GM19023 (cell line): Measurements from ENCODE around the gene E2F7.
"Not testable (repeated sequence)": the region's sequence is repeated elsewhere in the genome, so short reads cannot be mapped to it uniquely, and the experiment has no call there.

Source experiments
- ATAC-seq: cut with Tn5 transposase; IDR thresholded peaks from one replicate; pipeline ENCODE4 v1.9.1; 2021; ENCODE audit warnings: mild to moderate bottlenecking, moderate library complexity; ENCODE audit not compliant: unreplicated experiment

The E2F7 gene, protein sequence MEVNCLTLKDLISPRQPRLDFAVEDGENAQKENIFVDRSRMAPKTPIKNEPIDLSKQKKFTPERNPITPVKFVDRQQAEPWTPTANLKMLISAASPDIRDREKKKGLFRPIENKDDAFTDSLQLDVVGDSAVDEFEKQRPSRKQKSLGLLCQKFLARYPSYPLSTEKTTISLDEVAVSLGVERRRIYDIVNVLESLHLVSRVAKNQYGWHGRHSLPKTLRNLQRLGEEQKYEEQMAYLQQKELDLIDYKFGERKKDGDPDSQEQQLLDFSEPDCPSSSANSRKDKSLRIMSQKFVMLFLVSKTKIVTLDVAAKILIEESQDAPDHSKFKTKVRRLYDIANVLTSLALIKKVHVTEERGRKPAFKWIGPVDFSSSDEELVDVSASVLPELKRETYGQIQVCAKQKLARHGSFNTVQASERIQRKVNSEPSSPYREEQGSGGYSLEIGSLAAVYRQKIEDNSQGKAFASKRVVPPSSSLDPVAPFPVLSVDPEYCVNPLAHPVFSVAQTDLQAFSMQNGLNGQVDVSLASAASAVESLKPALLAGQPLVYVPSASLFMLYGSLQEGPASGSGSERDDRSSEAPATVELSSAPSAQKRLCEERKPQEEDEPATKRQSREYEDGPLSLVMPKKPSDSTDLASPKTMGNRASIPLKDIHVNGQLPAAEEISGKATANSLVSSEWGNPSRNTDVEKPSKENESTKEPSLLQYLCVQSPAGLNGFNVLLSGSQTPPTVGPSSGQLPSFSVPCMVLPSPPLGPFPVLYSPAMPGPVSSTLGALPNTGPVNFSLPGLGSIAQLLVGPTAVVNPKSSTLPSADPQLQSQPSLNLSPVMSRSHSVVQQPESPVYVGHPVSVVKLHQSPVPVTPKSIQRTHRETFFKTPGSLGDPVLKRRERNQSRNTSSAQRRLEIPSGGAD

DNA sequence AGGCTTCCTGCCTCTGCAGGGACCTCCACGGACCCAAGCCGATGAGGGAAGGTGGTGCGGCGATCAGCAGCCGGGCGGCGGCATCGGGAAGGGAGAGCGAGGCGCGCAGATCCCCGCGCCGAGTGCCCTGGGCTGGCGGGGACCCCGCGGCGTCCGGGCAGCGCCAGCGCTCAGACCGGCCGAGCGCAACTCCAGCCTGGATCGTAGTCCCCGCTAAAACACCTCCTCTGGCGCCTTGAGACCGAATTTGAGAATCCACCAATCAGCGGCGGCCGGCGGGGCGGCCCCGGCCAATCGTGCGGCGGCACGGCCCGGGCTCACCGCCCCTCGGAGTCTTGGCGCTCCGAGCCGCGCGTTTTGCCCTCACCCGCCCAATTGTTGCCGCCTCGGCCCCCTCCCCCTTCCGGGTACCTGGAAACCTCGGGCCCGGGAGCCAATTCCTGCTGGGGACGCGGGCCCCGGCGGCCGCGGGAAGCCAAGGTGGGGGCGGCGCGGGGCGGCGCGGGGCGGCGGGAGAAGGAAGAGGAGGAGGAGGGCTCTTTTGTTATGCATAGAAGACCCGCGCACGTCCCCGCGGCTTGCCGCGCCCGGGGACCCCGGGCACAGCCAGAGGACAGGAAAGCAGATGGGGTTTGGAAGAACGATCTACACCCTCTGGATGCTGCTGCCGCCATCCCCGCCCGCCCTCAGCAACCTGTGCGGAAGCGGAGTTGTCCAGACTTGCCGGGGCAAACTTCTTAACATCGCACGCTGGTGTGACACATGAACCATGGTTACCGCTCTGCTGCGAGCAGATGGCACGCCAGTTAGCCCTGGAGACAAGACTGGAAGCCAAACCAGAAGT lies at the start of gene E2F7:
Gene E2F7 (minus strand): TSS at position 209 of the 844 bp plus-strand sequence. CDS start 934 bp downstream, outside the sequence.
- peak; percentile 74 for ATAC-seq

DNA sequence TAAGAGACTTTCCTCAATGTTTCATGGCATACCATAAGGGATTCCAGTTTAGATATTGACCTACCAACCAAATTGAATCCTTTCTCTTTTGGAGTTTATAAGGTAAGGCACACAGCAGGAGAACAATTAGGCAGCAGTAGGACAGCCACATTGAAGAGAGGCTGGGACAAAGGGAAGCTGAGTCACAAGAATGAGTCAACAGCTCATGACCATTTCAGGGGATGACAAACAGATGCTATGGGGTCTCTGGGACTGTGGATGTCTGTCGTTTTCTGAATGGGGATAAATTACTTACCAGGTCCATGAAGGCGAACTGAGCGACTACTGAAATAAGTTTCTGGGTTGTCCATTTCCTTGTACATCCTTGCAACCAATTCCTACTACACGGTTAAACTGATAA lies 48.6 kb upstream of the E2F7 start:
- ATAC-seq = no peak

DNA sequence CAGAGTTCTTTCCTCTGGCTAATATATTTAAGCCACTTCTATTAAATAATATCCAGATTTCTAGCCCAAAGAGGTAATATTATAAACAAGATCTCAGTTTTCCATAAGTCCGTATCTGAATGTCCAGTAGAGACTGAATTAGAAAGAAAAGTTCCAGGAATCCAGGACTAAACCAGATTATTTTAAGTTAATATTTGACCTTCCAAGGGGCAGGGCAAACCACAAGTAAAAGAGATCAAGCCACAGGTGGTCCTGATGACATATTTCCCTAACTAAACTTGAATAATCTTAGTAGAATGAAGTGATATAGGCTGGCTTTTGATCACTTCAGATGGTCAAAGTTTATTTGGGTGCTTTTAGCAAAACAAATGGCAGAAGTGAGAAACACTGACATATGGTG lies 43.3 kb upstream of the E2F7 start:
- no peak for ATAC-seq

DNA sequence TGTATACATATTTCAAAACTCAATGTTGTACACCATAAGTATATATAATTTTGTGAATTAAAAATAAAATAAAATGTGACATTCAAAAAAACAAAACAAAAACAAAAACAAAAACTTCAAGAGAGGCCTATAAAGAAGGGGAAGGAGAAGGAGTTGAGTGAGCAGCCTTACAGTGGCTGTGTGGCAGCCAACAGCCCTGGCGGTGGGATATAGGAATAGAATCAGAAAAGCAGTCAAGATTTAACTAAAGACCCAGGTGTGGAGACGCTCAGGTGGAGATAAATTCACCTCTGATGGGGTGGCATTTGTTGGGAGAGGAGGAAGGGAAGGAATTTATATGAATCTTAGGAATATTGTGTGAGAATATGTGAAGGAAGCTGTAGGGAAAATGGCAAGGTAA lies 41.8 kb upstream of the E2F7 start:
- ATAC-seq = no peak

DNA sequence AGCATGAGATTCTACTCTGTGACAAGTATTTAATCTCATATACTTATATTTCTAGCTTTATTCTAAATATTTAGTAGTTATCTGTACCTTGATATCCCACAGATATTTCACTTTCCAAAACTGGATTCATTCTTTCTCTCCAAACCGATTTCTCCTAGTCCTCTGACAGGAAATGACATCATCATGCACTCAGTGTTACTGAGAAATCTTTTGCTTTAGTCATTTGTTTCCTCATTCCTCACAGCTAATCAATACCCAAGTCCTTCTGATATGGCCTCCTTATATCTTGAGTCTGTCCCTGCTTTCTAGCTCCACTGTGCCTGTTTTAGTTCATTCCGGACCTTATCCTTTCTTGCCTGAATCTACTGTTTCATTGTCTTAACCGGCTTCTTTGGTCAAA lies 39.4 kb upstream of the E2F7 start:
- ATAC-seq = no peak

DNA sequence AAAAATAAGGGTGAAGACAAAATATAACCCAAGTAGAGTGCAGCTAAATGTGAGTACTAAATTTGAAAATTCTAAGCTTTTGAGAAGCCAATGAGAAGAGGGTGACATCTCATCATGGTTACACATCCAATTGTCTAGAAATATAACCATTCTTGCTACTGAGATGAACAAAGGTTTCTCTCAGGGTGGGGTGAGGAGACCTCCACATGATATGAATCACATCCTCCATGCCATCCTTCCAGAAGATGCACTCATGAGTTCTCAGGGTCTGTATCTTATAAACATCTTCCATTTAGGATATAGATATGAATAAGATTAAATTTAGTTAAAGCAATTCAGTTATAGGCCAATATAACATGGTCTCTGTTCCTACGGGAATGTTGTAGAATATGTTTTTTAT lies 38.9 kb upstream of the E2F7 start:
- no peak for ATAC-seq

DNA sequence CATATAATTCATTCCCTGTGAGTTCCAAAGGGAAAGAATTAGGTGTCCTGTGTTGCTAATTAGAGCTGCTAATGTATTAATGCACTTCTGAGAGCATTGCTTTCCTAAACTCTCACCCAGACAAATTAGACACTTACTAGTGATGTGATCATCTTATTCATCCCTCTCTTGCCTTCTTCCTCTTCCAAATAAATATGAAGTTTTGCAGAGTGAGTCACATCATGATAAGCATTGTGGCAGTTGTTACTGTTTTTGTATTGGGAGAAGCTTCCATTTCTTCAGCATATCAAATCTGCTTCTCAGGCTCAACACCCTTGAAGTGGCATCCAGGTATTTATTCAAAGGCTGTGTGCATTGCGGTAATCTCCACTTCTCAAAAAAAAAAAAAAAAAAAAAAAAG lies 37.3 kb upstream of the E2F7 start:
- no peak for ATAC-seq

DNA sequence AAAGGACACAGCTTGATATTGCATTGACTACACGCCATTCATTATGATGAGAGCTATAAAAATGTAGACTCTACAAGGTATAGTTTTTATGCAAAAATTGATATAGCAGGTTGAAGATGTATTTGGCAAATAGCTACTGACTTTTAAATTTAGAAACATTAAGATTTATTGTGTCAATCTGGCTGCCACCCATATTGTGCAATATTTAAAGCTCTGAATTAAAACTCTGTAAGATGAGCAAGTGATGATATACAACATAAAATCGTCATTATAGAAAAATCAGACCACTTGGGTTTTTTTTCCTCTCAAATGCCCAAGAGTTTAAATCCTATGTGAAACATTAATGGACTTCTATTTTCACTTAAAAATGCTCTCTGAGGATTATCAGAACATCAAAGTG lies 36.8 kb upstream of the E2F7 start:
- no peak for ATAC-seq

DNA sequence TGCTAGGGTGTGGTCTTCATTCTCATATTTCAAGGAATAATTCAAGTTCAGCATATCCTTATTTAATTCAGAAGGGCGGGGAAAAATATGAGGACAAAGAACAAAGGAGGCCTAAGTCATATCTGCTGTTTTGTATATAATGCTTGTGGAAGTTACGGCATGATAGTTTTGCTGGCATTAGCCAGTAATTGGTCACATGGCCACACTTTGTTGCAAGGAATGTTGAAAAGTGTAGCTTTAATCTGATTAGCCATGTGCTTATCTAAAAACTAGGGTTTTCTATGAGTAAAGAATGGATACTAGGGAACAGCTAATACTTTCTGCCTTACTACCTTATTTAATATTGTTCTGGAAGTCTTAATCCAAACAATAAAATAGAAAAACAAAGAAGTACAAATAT lies 34.4 kb upstream of the E2F7 start:
- no peak for ATAC-seq

DNA sequence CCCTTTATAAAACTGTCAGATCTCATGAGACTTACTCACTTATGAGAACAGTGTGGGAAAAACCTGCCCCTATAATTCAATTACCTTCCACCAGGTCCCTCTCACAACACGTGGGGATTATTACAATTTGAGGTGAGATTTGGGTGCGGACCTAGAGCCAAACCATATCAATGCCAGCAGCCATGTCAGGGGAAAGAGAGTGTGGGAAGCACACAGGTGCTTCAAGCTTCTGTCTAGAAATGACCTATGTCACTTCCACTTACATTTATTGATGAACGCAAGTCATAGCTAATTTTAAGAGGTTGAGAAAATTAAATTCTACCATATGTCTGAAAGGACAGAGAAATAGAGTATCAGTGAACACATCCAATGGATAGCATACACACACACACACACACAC lies 32.5 kb upstream of the E2F7 start:
- ATAC-seq = no peak

DNA sequence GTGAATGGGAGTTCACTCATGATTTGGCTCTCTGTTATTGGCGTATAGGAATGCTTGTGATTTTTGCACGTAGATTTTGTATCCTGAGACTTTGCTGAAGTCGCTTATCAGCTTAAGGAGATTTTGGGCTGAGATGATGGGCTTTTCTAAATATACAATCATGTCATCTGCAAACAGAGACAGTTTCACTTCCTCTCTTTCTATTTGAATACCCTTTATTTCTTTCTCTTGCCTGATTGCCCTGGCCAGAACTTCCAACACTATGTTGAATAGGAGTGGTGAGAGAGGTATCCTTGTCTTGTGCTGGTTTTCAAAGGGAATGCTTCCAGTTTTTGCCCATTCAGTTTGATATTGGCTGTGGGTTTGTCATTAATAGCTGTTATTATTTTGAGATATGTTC lies 26.9 kb upstream of the E2F7 start:
- ATAC-seq = not testable (repeated sequence)

DNA sequence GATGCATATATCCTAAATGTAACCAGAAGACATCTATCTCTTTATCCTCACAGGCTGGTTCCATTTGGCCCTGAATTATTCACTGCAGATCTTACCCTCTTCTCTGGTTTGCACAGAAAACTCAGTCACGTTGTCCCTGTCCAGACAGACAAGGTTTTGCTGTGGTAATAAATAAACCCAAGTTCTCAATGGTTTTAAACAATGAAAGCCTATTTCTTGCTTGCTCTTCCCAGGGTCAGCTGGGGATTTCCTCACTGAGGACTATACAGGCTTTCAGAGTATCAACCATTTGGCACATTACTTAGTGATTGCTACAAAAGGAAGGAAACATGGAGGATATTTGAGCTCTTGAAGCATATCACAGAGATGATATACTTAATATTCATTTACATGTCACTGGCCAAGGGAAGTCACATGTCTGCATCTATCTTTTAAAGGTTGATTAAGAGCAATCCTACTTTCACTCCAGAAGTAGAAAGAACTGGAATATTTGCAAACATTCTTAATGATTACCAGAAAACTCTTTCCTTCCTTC lies 24.4 kb upstream of the E2F7 start:
- no peak for ATAC-seq

DNA sequence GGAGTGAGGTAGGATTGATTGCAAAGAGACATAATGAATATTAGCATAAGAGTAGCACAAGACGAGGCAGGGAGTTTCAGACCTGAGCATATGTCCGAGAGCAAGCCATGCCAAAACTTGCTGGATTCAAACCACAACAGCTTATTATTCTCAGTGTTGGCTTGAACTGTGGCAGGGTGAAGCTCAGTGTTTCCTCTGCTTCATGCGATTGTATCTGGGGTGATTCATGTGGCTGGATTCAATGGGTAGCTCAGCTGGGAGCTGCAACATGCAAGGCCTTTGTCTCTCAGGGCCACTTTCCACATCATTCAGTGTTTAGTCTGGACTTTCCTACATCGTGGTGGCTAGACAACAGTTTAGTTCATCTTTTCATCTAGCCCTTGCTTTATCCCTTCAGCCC lies 22.1 kb upstream of the E2F7 start:
- ATAC-seq = no peak

DNA sequence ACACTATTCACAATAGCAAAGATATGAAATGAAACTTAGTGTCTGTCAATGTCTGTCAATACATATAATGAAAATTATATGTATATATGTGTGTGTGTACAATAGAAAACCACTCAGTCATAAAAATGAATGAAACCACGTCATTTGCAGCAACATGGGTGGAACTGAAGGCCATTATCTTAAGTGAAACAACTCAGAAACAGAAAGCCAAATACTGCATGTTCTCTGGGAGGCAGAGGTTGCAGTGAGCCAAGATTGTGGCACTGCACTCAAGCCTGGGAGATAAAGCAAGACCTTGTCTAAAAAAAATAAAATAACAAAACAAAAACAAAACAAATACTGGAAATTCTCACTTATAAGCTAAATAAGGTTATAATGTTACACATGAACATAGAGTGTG lies 16.7 kb upstream of the E2F7 start:
- no peak for ATAC-seq

DNA sequence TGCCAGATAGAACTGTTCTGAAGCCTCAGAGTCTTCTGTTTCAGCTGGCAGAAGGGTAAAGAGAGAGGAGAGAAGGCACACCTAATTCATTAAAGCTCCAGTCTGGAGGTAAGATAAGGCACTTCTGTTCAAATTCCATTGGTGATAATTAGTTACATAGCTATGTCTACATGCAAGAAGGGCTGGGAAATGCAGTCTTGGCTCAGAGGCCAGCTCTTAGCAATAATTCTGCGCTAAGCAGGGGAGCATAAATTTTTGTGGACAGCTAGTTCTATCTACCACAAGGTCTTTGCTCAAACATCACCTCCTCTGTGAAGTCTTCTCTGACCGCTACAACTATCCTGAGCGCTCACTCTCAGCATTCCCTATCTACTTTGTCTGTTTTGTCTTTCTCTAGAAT lies 14.3 kb upstream of the E2F7 start:
- ATAC-seq = no peak

DNA sequence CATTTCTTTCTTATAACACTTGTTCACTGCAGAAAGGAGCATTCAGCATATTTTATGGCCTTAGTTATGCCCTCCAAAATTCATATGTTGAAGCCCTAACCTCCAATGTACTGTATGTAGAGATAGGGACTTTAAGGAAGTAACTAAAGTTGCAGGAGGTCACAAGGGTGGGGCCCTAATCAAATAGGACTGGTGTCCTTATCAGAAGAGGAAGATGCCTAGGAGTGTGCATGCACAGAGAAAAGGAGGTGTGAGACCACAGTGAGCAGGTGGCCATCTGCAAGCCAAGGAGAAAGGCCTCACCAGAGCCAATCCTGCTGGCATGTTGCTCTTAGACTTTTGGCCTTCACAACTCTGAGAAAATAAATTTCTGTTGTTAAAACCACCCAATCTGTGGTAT lies 12.9 kb upstream of the E2F7 start:
- no peak for ATAC-seq

DNA sequence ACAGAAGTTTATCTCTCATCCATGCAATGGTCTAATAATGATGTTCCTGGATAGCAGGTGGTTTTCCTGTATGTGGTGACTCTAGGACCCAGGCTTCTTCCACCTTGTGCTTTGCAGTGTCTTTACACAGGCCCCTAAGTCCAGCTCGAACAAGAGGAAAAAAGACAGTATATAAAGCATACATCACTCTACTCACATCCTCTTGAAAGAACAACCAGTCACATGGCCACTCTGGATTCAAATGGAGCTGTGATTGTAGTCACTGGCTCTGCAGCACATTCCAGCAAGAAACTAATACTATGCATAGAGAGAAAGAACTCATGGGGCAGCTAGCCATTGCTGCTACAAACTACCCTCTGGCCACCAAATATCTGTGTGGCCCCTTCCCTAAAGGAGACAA lies 11.5 kb upstream of the E2F7 start:
- ATAC-seq = no peak

DNA sequence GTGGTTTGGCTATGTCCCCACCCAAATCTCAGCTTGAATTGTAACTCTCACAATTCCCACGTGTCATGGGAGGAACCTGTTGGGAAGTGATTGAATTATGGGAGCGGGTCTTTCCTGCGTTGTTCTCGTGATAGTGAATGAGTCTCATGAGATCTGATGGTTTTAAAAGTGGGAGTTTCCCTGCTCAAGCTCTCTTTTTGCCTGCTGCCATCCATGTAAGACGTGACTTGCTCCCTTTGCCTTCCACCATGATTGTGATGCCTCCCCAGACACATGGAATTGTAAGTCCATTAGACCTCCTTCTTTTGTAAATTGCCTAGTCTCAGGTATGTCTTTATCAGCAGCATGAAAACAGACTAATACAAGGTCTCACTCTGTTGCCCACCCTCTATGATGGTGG lies 8.5 kb upstream of the E2F7 start:
- ATAC-seq = not testable (repeated sequence)

DNA sequence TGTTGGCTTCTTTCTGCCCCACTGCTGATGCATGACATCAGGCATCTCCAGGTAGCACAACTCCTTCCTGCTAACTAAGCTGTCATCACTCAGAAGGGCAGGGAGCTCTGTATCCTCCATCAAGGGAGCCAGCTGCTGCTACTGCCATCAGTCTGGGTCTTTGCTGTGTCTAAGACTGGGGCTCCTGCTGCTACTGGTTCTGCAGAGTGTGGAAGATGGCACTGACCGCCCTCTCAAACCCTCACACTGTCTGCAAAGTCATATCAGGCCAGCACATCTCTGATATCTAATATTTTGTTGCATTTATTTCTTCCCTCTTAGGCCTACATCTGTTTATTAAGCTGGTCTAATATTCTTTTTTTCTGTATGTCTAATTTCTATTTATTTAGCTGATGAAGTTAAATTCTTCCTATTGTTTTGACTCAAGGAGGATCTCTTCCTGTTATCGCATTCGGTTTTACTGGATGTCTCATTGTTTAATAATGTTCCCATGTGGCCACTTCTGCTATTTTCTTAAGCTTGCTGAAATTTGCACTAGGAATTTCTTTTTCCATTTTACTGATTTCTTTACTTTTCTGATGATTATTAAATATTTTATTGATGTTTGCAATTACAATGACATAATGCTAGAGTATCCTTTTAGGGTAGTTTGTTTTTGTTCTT lies 7.6 kb upstream of the E2F7 start:
- ATAC-seq = no peak

DNA sequence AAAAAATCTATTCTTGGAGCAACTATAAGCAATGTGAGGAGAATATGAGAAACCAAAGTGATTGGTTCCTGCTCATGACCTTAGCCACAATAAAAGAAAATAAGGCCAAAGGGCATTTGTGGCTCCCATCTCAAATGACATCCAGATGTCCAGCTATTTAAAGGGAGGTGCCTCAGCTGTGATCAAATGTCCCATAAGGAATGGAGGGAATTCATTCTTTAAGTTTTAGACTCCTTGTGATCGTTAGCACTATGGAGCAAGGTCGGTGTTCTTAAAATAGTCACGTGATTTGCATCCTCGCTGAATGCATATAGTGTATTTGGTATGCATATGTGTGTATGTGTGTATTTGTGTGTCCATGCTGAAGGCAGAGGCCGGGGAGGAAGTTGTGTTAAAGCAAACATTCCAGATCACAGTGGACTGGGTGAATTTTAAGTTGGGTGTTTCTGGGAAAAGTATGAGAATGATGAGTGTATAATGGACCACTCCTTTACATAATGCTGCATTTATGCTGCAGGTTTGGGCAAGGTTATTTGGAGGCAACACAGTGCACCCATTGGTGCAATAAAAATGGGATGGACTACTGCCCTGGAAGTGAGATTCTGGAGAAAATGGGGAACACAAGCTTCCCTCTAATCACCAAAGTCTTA lies 5.6 kb upstream of the E2F7 start:
- peak; percentile 15 for ATAC-seq
